GM12801 (cell line): Measurements from ENCODE around the gene OSBPL8.

Experiments
- TF ChIP-seq, protein P1 (sequence below): IDR thresholded peaks from one replicate; pipeline ENCODE4 v1.5.1; 2011; ENCODE audit warnings: control low read depth; ENCODE audit not compliant: insufficient read length; ENCODE audit errors: extremely low read depth

The OSBPL8 gene

GRCh38 chr12:76410781-76411180 lies 148.8 kb downstream of the OSBPL8 start:
- TF ChIP-seq, protein P1, sequence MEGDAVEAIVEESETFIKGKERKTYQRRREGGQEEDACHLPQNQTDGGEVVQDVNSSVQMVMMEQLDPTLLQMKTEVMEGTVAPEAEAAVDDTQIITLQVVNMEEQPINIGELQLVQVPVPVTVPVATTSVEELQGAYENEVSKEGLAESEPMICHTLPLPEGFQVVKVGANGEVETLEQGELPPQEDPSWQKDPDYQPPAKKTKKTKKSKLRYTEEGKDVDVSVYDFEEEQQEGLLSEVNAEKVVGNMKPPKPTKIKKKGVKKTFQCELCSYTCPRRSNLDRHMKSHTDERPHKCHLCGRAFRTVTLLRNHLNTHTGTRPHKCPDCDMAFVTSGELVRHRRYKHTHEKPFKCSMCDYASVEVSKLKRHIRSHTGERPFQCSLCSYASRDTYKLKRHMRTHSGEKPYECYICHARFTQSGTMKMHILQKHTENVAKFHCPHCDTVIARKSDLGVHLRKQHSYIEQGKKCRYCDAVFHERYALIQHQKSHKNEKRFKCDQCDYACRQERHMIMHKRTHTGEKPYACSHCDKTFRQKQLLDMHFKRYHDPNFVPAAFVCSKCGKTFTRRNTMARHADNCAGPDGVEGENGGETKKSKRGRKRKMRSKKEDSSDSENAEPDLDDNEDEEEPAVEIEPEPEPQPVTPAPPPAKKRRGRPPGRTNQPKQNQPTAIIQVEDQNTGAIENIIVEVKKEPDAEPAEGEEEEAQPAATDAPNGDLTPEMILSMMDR, result no peak

DNA sequence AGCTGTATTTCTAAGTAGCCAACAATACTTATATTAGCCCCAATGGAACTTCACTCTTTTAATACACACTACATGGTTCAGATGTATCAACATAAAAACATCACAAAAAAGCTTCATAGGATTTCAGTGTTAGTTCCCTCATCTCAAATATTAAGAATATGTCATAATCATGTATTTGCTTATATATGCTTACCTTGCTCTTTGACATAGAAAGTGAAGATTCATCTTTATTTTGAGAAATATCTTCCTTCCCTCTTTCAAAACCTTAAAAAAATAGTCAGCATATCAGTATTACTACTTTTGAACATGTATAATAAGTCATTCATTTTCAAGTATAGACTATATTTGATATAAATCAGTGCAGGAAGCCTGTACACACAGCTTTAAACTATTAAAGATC lies 149.2 kb downstream of the OSBPL8 start:
- TF ChIP-seq, protein P1, result no peak

GRCh38 chr12:76409074-76409473 lies 150.5 kb downstream of the OSBPL8 start:
- TF ChIP-seq, protein P1, result no peak

GRCh38 chr12:76407710-76408109 lies 151.9 kb downstream of the OSBPL8 start:
- TF ChIP-seq, protein P1, result no peak

GRCh38 chr12:76402259-76402658 lies 157.3 kb downstream of the OSBPL8 start:
- TF ChIP-seq, protein P1, result no peak

GRCh38 chr12:76400136-76400535 lies 159.4 kb downstream of the OSBPL8 start:
- TF ChIP-seq, protein P1, result no peak

GRCh38 chr12:76399040-76399439 lies 160.5 kb downstream of the OSBPL8 start:
- TF ChIP-seq, protein P1, result no peak

- TF ChIP-seq, protein P1, result no peak
Observed at GRCh38 chr12:76398106-76398505, 161.5 kb downstream of the OSBPL8 start.
